Neural cell (in vitro differentiated cells): ENCODE measurements around the gene CCNL2. TPM values are rescaled to one million over a fixed set of nuclear protein-coding genes. Genes with fewer than 3 reads are reported as not detected.

Experiments
- H2AFZ ChIP-seq: fragments of 200-600, 300-800 bp; sonication (generic), shearing (Covaris generic); 2 replicates; pipeline ENCODE4 v1.6.0; 2014; ENCODE audit warnings: low read depth, mild to moderate bottlenecking, antibody characterized with exemption, low read length, moderate library complexity
- H3F3A ChIP-seq: fragments of 200-600 bp; shearing (Covaris generic); 2 replicates; pipeline ENCODE4 v1.6.1; 2016; ENCODE audit warnings: mild to moderate bottlenecking, moderate library complexity, mixed read lengths, antibody characterized with exemption, low read length; ENCODE audit not compliant: insufficient read depth, poor library complexity, severe bottlenecking
- H3K27ac ChIP-seq: fragments of 200-600, 300-800 bp; sonication (generic), shearing (Covaris generic); 2 replicates; pipeline ENCODE4 v1.5.1; 2014; ENCODE audit warnings: mild to moderate bottlenecking, low read length, moderate library complexity
- H3K27me3 ChIP-seq: fragments of 300-800, 200-600 bp; sonication (generic), shearing (Covaris generic); 2 replicates; pipeline ENCODE4 v1.6.0; 2014; ENCODE audit warnings: mild to moderate bottlenecking, low read depth, low read length, moderate library complexity; ENCODE audit not compliant: insufficient read depth
- H3K36me3 ChIP-seq: fragments of 300-800, 200-600 bp; sonication (generic), shearing (Covaris generic); 2 replicates; pipeline ENCODE4 v1.5.1; 2014; ENCODE audit warnings: mild to moderate bottlenecking, antibody characterized with exemption, low read length, moderate library complexity; ENCODE audit not compliant: insufficient read depth
- H3K4me2 ChIP-seq: fragments of 300-800, 200-600 bp; sonication (generic), shearing (Covaris generic); 2 replicates; pipeline ENCODE4 v1.6.0; 2014; ENCODE audit warnings: mild to moderate bottlenecking, low read length
- H3K4me3 ChIP-seq: fragments of 300-800, 200-600 bp; sonication (generic), shearing (Covaris generic); 2 replicates; pipeline ENCODE4 v1.5.1; 2014; ENCODE audit warnings: mild to moderate bottlenecking, low read length, moderate library complexity
- H3K79me2 ChIP-seq: fragments of 200-600 bp; shearing (Covaris generic); replicated peaks from 2 replicates; pipeline ENCODE4 v1.6.0; 2014; ENCODE audit warnings: mild to moderate bottlenecking, low read length, moderate library complexity; ENCODE audit not compliant: insufficient read depth
- H3K9ac ChIP-seq: fragments of 300-800, 200-600 bp; sonication (generic), shearing (Covaris generic); 2 replicates; pipeline ENCODE4 v1.6.1; 2016; ENCODE audit warnings: mild to moderate bottlenecking, low read length, mixed read lengths
- H3K9me2 ChIP-seq: fragments of 200-600 bp; shearing (Covaris generic); 2 replicates; pipeline ENCODE4 v1.6.1; 2016; ENCODE audit warnings: mild to moderate bottlenecking, low read length, mixed read lengths; ENCODE audit not compliant: insufficient read depth
- H3K9me3 ChIP-seq: fragments of 200-600, 300-800 bp; sonication (generic), shearing (Covaris generic); 2 replicates; pipeline ENCODE4 v1.6.1; 2016; ENCODE audit warnings: mild to moderate bottlenecking, mixed run types, low read length, moderate library complexity, mixed read lengths
- H4K20me1 ChIP-seq: fragments of 200-600 bp; shearing (Covaris generic); 2 replicates; pipeline ENCODE4 v1.6.1; 2016; ENCODE audit warnings: mild to moderate bottlenecking, mixed run types; ENCODE audit not compliant: insufficient read depth
- EP300 ChIP-seq: fragments of 450-650 bp; conservative IDR thresholded peaks from 2 replicates; pipeline ENCODE4 v1.6.1; 2014; ENCODE audit warnings: antibody characterized with exemption, mild to moderate bottlenecking, moderate library complexity; ENCODE audit not compliant: poor library complexity, severe bottlenecking
- EZH2 ChIP-seq: fragments of 200-600, 300-800 bp; shearing (Covaris generic), sonication (generic); IDR thresholded peaks from 2 replicates; pipeline ENCODE4 v1.6.1; 2014; ENCODE audit warnings: antibody characterized with exemption, low read length, borderline replicate concordance, mild to moderate bottlenecking; ENCODE audit not compliant: insufficient read depth, poor library complexity, severe bottlenecking
- MXI1 ChIP-seq: fragments of 450-650 bp; conservative IDR thresholded peaks from 2 replicates; pipeline ENCODE4 v1.6.1; 2014; ENCODE audit warnings: antibody characterized with exemption, mild to moderate bottlenecking; ENCODE audit not compliant: poor library complexity, severe bottlenecking
- POLR2AphosphoS5 ChIP-seq: IDR thresholded peaks from 2 replicates; pipeline ENCODE4 v1.6.1; 2012
- RAD21 ChIP-seq: fragments of 450-650 bp; conservative IDR thresholded peaks from 2 replicates; pipeline ENCODE4 v1.6.1; 2014; ENCODE audit warnings: antibody characterized with exemption, mild to moderate bottlenecking, moderate library complexity
- SMC3 ChIP-seq: fragments of 450-650 bp; conservative IDR thresholded peaks from 2 replicates; pipeline ENCODE4 v1.6.1; 2014; ENCODE audit warnings: antibody characterized with exemption, mild to moderate bottlenecking, moderate library complexity; ENCODE audit not compliant: poor library complexity
- TAF1 ChIP-seq: IDR thresholded peaks from 2 replicates; pipeline ENCODE4 v1.6.1; 2012; ENCODE audit warnings: low read depth
- polyA plus RNA-seq: library from polyadenylated mRNA; depleted of rRNA; stranded (reverse); fragments of >200 nt; gene quantifications from 2 replicates; pipeline ENCODE4 v1.2.3, GENCODE V29; 2014
- TF ChIP-seq, protein P1 (sequence below): fragments of 450-650 bp; IDR thresholded peaks from 2 replicates; pipeline ENCODE4 v1.5.1; 2014; ENCODE audit warnings: antibody characterized with exemption, mild to moderate bottlenecking, moderate library complexity; ENCODE audit not compliant: poor library complexity, severe bottlenecking
- TF ChIP-seq, protein P2 (sequence below): IDR thresholded peaks from 2 replicates; pipeline ENCODE4 v1.6.1; 2012; ENCODE audit warnings: borderline replicate concordance

Gene CCNL2
- polyA plus RNA-seq, 1 donor from 2014 or later: 696 TPM

DNA sequence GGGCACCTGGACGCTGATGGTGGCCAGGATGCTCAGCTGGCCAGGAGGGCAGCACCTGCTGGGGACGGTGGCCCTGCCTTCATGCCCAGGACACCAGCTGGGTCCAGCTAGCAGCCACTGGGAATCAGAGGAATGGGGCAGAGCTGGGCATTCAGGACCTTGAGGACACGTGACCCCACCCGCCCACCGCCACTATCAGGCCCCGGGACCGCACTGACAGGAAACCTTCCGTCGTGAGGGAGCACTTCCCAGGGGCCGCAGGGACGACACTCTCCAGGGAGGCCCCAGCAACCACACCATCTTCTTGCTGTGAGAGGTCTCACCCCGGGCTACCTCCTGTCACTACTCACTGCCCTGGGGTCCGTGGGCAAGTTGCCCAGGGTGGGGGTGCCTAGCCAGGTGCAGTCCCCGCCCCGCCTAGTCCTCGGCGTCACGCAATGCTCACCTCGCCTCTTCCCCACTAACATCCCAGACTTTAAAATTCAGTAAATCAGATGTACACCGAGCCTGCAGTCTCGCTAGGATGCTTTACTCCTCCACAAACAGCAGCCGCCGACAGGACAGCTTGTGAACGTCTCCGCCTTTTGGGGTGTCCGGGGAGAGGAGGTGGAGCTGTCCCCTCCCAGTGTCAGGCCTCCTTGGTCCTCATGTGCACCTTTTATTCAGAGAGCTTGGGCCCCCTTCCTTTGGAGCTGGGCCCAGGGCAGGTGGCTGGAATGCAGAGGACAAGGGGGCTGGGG, 41.3 kb upstream of the CCNL2 start:
- TF ChIP-seq RAD21: no peak
- no peak for TF ChIP-seq POLR2AphosphoS5
- TF ChIP-seq SMC3: no peak
- TF ChIP-seq EZH2: no peak
- TF ChIP-seq MXI1: no peak
- TF ChIP-seq, protein P1, sequence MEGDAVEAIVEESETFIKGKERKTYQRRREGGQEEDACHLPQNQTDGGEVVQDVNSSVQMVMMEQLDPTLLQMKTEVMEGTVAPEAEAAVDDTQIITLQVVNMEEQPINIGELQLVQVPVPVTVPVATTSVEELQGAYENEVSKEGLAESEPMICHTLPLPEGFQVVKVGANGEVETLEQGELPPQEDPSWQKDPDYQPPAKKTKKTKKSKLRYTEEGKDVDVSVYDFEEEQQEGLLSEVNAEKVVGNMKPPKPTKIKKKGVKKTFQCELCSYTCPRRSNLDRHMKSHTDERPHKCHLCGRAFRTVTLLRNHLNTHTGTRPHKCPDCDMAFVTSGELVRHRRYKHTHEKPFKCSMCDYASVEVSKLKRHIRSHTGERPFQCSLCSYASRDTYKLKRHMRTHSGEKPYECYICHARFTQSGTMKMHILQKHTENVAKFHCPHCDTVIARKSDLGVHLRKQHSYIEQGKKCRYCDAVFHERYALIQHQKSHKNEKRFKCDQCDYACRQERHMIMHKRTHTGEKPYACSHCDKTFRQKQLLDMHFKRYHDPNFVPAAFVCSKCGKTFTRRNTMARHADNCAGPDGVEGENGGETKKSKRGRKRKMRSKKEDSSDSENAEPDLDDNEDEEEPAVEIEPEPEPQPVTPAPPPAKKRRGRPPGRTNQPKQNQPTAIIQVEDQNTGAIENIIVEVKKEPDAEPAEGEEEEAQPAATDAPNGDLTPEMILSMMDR: no peak
- TF ChIP-seq, protein P2, sequence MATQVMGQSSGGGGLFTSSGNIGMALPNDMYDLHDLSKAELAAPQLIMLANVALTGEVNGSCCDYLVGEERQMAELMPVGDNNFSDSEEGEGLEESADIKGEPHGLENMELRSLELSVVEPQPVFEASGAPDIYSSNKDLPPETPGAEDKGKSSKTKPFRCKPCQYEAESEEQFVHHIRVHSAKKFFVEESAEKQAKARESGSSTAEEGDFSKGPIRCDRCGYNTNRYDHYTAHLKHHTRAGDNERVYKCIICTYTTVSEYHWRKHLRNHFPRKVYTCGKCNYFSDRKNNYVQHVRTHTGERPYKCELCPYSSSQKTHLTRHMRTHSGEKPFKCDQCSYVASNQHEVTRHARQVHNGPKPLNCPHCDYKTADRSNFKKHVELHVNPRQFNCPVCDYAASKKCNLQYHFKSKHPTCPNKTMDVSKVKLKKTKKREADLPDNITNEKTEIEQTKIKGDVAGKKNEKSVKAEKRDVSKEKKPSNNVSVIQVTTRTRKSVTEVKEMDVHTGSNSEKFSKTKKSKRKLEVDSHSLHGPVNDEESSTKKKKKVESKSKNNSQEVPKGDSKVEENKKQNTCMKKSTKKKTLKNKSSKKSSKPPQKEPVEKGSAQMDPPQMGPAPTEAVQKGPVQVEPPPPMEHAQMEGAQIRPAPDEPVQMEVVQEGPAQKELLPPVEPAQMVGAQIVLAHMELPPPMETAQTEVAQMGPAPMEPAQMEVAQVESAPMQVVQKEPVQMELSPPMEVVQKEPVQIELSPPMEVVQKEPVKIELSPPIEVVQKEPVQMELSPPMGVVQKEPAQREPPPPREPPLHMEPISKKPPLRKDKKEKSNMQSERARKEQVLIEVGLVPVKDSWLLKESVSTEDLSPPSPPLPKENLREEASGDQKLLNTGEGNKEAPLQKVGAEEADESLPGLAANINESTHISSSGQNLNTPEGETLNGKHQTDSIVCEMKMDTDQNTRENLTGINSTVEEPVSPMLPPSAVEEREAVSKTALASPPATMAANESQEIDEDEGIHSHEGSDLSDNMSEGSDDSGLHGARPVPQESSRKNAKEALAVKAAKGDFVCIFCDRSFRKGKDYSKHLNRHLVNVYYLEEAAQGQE: no peak
- TF ChIP-seq TAF1: no peak
- TF ChIP-seq EP300: no peak
- H3K4me3 ChIP-seq: no peak overlapping the region
- no peaks in the 10 kb centered on the region for H3K36me3 ChIP-seq
- no peak overlapping the region for H3K9ac ChIP-seq
- no peaks in the 10 kb centered on the region for H3K9me2 ChIP-seq
- H4K20me1 ChIP-seq: no peaks in the 10 kb centered on the region
- H3K9me3 ChIP-seq: no peaks in the 10 kb centered on the region
- H3F3A ChIP-seq: no peaks in the 10 kb centered on the region
- peaks cover 8% of the 10 kb centered on the region for H3K27me3 ChIP-seq
- no peak overlapping the region for H3K4me2 ChIP-seq
- H3K27ac ChIP-seq: no peak overlapping the region
- no peak overlapping the region for H2AFZ ChIP-seq
- H3K79me2 ChIP-seq: no peaks in the 10 kb centered on the region

DNA sequence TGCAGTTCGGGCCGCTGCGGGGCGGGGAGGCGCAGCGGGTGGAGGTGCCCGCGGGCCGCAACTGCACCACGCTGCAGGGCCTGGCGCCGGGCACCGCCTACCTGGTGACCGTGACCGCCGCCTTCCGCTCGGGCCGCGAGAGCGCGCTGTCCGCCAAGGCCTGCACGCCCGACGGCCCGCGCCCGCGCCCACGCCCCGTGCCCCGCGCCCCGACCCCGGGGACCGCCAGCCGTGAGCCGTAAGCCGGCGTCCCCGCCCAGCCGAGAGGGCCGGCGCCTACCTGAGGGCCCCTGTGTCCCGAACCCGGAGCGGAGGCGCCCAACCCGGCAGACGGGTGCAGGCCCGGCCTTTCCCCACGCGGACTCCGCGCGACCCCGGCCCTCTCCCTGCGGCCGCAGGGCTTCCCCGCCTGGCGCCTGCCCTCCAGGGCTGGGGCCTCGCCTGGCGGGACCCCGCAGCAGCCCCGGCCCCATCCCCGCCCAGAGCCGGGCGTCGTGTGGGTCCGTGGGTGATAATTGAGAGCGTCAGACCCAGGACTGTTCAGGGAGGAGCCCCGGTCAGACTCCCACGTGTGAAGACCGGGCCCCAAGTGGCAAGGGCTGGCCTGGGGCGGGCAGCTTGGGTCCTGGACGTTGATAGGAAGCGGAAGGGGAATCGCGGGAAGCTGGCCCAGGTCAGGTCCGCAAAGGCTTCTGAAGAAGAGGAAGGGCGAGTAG, 40.6 kb upstream of the CCNL2 start:
- H3K79me2 ChIP-seq: no peaks in the 10 kb centered on the region
- H3K9me2 ChIP-seq: no peaks in the 10 kb centered on the region
- no peak overlapping the region for H2AFZ ChIP-seq
- no peak overlapping the region for H3K4me3 ChIP-seq
- no peak overlapping the region for H3K27ac ChIP-seq
- H4K20me1 ChIP-seq: no peaks in the 10 kb centered on the region
- H3K36me3 ChIP-seq: no peaks in the 10 kb centered on the region
- no peak for TF ChIP-seq SMC3
- no peak for TF ChIP-seq POLR2AphosphoS5
- TF ChIP-seq, protein P1: no peak
- no peak for TF ChIP-seq MXI1
- H3F3A ChIP-seq: no peaks in the 10 kb centered on the region
- H3K4me2 ChIP-seq: no peak overlapping the region
- no peaks in the 10 kb centered on the region for H3K9me3 ChIP-seq
- peaks cover 12% of the 10 kb centered on the region for H3K27me3 ChIP-seq
- H3K9ac ChIP-seq: no peak overlapping the region
